ACC112 (cell line): ENCODE measurements around the gene LRP1B.
A peak's percentile ranks its signal among the peaks of the same experiment; 100 is the strongest.

Experiments
- H2AFZ ChIP-seq: fragments of 200-600 bp; sonication (generic); one replicate; pipeline ENCODE4 v1.6.0; 2017; ENCODE audit warnings: antibody characterized with exemption, low read length; ENCODE audit not compliant: unreplicated experiment
- H3K27ac ChIP-seq: fragments of 200-600 bp; sonication (generic); 2 replicates; pipeline ENCODE4 v1.5.1; 2014; ENCODE audit warnings: low read depth, mild to moderate bottlenecking, antibody characterized with exemption, low read length, moderate library complexity
- H3K27me3 ChIP-seq: fragments of 200-600 bp; sonication (generic); 2 replicates; pipeline ENCODE4 v1.6.1; 2014; ENCODE audit warnings: mild to moderate bottlenecking, antibody characterized with exemption, low read length, moderate library complexity, mixed read lengths; ENCODE audit not compliant: insufficient read depth
- H3K36me3 ChIP-seq: fragments of 200-600 bp; sonication (generic); 2 replicates; pipeline ENCODE4 v1.6.1; 2016; ENCODE audit warnings: mild to moderate bottlenecking, antibody characterized with exemption, low read length, moderate library complexity, mixed read lengths; ENCODE audit not compliant: insufficient read depth
- H3K4me1 ChIP-seq: fragments of 200-600 bp; sonication (generic); one replicate; pipeline ENCODE4 v1.6.1; 2016; ENCODE audit warnings: low read length, mixed read lengths; ENCODE audit not compliant: insufficient read depth, unreplicated experiment, control insufficient read depth
- H3K4me3 ChIP-seq: fragments of 200-600 bp; sonication (generic); 2 replicates; pipeline ENCODE4 v1.5.1; 2014; ENCODE audit warnings: mild to moderate bottlenecking, low read depth, low read length
- H3K79me2 ChIP-seq: fragments of 200-600 bp; sonication (generic); one replicate; pipeline ENCODE4 v1.6.0; 2016; ENCODE audit warnings: low read length; ENCODE audit not compliant: control insufficient read depth, unreplicated experiment, insufficient read depth

The LRP1B gene

GRCh38 chr2:140528982-140529381, 1601.8 kb downstream of the LRP1B start:
- Histone ChIP-seq H3K79me2 (no peaks in the 10 kb centered on the region), H3K27ac (no peak overlapping the region), H3K27me3 (no peaks in the 10 kb centered on the region), H2AFZ (peak overlapping the region; percentile 5), H3K36me3 (no peaks in the 10 kb centered on the region), H3K4me1 (no peaks in the 10 kb centered on the region), H3K4me3 (no peak overlapping the region)

GRCh38 chr2:140526575-140526974, 1604.2 kb downstream of the LRP1B start:
- Histone ChIP-seq H3K79me2 (no peaks in the 10 kb centered on the region), H3K27me3 (no peaks in the 10 kb centered on the region), H3K36me3 (no peaks in the 10 kb centered on the region), H3K27ac (no peak overlapping the region), H3K4me1 (no peaks in the 10 kb centered on the region), H3K4me3 (no peak overlapping the region), H2AFZ (no peak overlapping the region)

GRCh38 chr2:140512106-140512505, 1618.7 kb downstream of the LRP1B start:
- no peaks in the 10 kb centered on the region for H3K79me2 ChIP-seq

GRCh38 chr2:140509765-140510164, 1621.1 kb downstream of the LRP1B start:
- Histone ChIP-seq H3K27ac (no peak overlapping the region), H2AFZ (no peak overlapping the region), H3K27me3 (no peaks in the 10 kb centered on the region), H3K36me3 (no peaks in the 10 kb centered on the region), H3K79me2 (no peaks in the 10 kb centered on the region), H3K4me3 (no peak overlapping the region), H3K4me1 (peaks cover 10% of the 10 kb centered on the region)

More at GRCh38 chr2:140512106-140512505, 1618.7 kb downstream of the LRP1B start:
- no peak overlapping the region for H2AFZ ChIP-seq
- H3K4me3 ChIP-seq, result no peak overlapping the region
- H3K27me3 ChIP-seq, result no peaks in the 10 kb centered on the region
- peaks cover under 1% of the 10 kb centered on the region for H3K4me1 ChIP-seq
- no peaks in the 10 kb centered on the region for H3K36me3 ChIP-seq
- no peak overlapping the region for H3K27ac ChIP-seq

- Histone ChIP-seq H3K36me3 (no peaks in the 10 kb centered on the region), H2AFZ (no peak overlapping the region)
These were observed 1622.1 kb downstream of the LRP1B start for GRCh38 chr2:140508756-140509155.

GRCh38 chr2:140506606-140507005, 1624.2 kb downstream of the LRP1B start:
- no peaks in the 10 kb centered on the region for H3K79me2 ChIP-seq

More at GRCh38 chr2:140508756-140509155, 1622.1 kb downstream of the LRP1B start:
- peaks cover 19% of the 10 kb centered on the region for H3K4me1 ChIP-seq
- H3K4me3 ChIP-seq, result no peak overlapping the region
- no peak overlapping the region for H3K27ac ChIP-seq
- H3K27me3 ChIP-seq, result no peaks in the 10 kb centered on the region
- H3K79me2 ChIP-seq, result no peaks in the 10 kb centered on the region

GRCh38 chr2:140504601-140505000, 1626.2 kb downstream of the LRP1B start:
- Histone ChIP-seq H3K27ac (peak overlapping the region; percentile 96; the same call in 1 of the 2 replicates), H3K79me2 (no peaks in the 10 kb centered on the region), H2AFZ (no peak overlapping the region)

More at GRCh38 chr2:140506606-140507005, 1624.2 kb downstream of the LRP1B start:
- no peaks in the 10 kb centered on the region for H3K36me3 ChIP-seq
- H3K4me1 ChIP-seq, result peaks cover 25% of the 10 kb centered on the region
- H3K4me3 ChIP-seq, result no peak overlapping the region
- no peak overlapping the region for H2AFZ ChIP-seq
- H3K27ac ChIP-seq, result peak overlapping the region; percentile 71
- no peaks in the 10 kb centered on the region for H3K27me3 ChIP-seq

GRCh38 chr2:140502951-140503630, 1627.7 kb downstream of the LRP1B start:
- Histone ChIP-seq H3K27me3 (no peaks in the 10 kb centered on the region), H2AFZ (no peak overlapping the region), H3K79me2 (no peaks in the 10 kb centered on the region), H3K27ac (peak overlapping the region; percentile 96), H3K36me3 (no peaks in the 10 kb centered on the region), H3K4me3 (peak overlapping the region; percentile 62), H3K4me1 (peaks cover 25% of the 10 kb centered on the region)

More at GRCh38 chr2:140504601-140505000, 1626.2 kb downstream of the LRP1B start:
- Histone ChIP-seq H3K4me3 (no peak overlapping the region), H3K36me3 (no peaks in the 10 kb centered on the region), H3K4me1 (peaks cover 25% of the 10 kb centered on the region), H3K27me3 (no peaks in the 10 kb centered on the region)

GRCh38 chr2:140498360-140498759, 1632.5 kb downstream of the LRP1B start:
- Histone ChIP-seq H3K4me3 (no peak overlapping the region), H3K36me3 (no peaks in the 10 kb centered on the region), H2AFZ (no peak overlapping the region), H3K27me3 (no peaks in the 10 kb centered on the region), H3K79me2 (no peaks in the 10 kb centered on the region), H3K27ac (no peak overlapping the region), H3K4me1 (peaks cover 2% of the 10 kb centered on the region)

- Histone ChIP-seq H3K36me3 (no peaks in the 10 kb centered on the region), H2AFZ (no peak overlapping the region), H3K4me1 (no peaks in the 10 kb centered on the region), H3K27me3 (no peaks in the 10 kb centered on the region), H3K4me3 (no peak overlapping the region), H3K27ac (no peak overlapping the region), H3K79me2 (no peaks in the 10 kb centered on the region)
These were observed 1634.1 kb downstream of the LRP1B start for GRCh38 chr2:140496714-140497113.

- Histone ChIP-seq H3K27me3 (no peaks in the 10 kb centered on the region), H3K4me3 (no peak overlapping the region), H3K36me3 (no peaks in the 10 kb centered on the region), H3K79me2 (no peaks in the 10 kb centered on the region), H3K27ac (no peak overlapping the region), H3K4me1 (no peaks in the 10 kb centered on the region), H2AFZ (no peak overlapping the region)
These were observed 1638.9 kb downstream of the LRP1B start for GRCh38 chr2:140491876-140492275.
